HG03196 (cell line): Measurements from ENCODE around the gene SIRT3.
"Not testable (repeated sequence)": the region's sequence is repeated elsewhere in the genome, so short reads cannot be mapped to it uniquely, and the experiment has no call there.

Experiments used
- ATAC-seq: cut with Tn5 transposase; IDR thresholded peaks from one replicate; pipeline ENCODE4 v1.9.1; 2021; ENCODE audit not compliant: unreplicated experiment

The SIRT3 gene

GRCh38 chr11:180242-180641 is 55.9 kb downstream of the SIRT3 start:
- not testable (repeated sequence) for ATAC-seq
